Stomach (tissue), 9 donors: ENCODE data around the gene NELFB. TPM values are rescaled to one million over a fixed set of nuclear protein-coding genes. Genes with fewer than 3 reads are reported as not detected.

Experiments used
- DNase-seq, 2 donors: peaks; one replicate each; pipeline versions ENCODE4 v3.0.0 to v3.0.0-alpha.2; 2013 to 2019
- H3K27ac ChIP-seq, 5 donors: fragments of 200-600 bp in 4 of 5; sonication (generic) in 4 of 5; one replicate each; pipeline ENCODE4 v1.5.1; 2013 to 2019; ENCODE audit warnings: mild to moderate bottlenecking in 1 of 5, moderate library complexity in 1 of 5
- H3K27me3 ChIP-seq, 3 donors: fragments of 200-600 bp; sonication (generic); one replicate each; pipeline ENCODE4 v1.5.1; 2017 to 2019; ENCODE audit warnings: mixed run types in 1 of 3
- H3K36me3 ChIP-seq, 4 donors: fragments of 200-600 bp; sonication (generic); 1 replicate in 3 of 4; 2 replicates in 1 of 4; pipeline ENCODE4 v1.5.1; 2016 to 2019
- H3K4me1 ChIP-seq, 4 donors: fragments of 200-600 bp; sonication (generic); one replicate each; pipeline ENCODE4 v1.5.1; 2016 to 2019
- H3K4me3 ChIP-seq, 4 donors: fragments of 200-600 bp; sonication (generic) in 3 of 4; one replicate each; pipeline ENCODE4 v1.5.1; 2016 to 2019; ENCODE audit warnings: mild to moderate bottlenecking in 1 of 4
- H3K9me3 ChIP-seq, 4 donors: fragments of 200-600 bp; sonication (generic); one replicate each; pipeline ENCODE4 v1.5.1; 2016 to 2019
- EP300 ChIP-seq: sonication (generic); formaldehyde crosslinking; IDR thresholded peaks from one replicate; pipeline ENCODE4 v1.6.1; 2017; ENCODE audit warnings: antibody characterized with exemption
- POLR2A ChIP-seq, 4 donors: fragments of 450-650 bp; IDR thresholded peaks; one replicate each; pipeline ENCODE4 v1.6.1; 2016; ENCODE audit warnings: antibody characterized with exemption in 4 of 4, control low read depth in 2 of 4, mild to moderate bottlenecking in 1 of 4, moderate library complexity in 1 of 4
- POLR2AphosphoS5 ChIP-seq, 3 donors: sonication (generic); formaldehyde crosslinking; IDR thresholded peaks; one replicate each; pipeline ENCODE4 v1.6.1; 2016; ENCODE audit warnings: antibody characterized with exemption in 3 of 3
- WGBS, 5 donors: extraction: QIAGEN DNeasy Blood & Tissue Kit in 3 of 5; methylation state at CpG; one replicate each; pipeline versions ENCODE4 v1.1.5 to v1.1.7; 2013 to 2018; 5-methylcytosine and 5-hydroxymethylcytosine counted together
- intact Hi-C: fragments of 100-400 bp; cut with DNase I; formaldehyde crosslinking; loops from one replicate; pipeline ENCODE4 v1.15.1; 2023; ENCODE audit warnings: low total_unique reads
- polyA plus RNA-seq, 3 donors: library from polyadenylated mRNA; stranded (reverse); fragments of 200-250 nt; gene quantifications; one replicate each; pipeline ENCODE4 v1.2.3, GENCODE V29; 2013
- total RNA-seq, 5 donors: library from RNA; depleted of rRNA; stranded (reverse); fragments of >200 nt; gene quantifications; one replicate each; pipeline versions ENCODE4 v1.1.0 to v1.2.3, GENCODE V29; 2014 to 2016
- TF ChIP-seq, protein P1 (sequence below), 7 experiments: fragments of 450-650 bp in 4 of 7; fragments of 200-600 bp in 3 of 7; sonication (generic) in 3 of 7; IDR thresholded peaks; one replicate each; pipeline ENCODE4 v1.5.1; 2016 to 2019; ENCODE audit warnings: antibody characterized with exemption in 7 of 7, control low read depth in 2 of 7, mild to moderate bottlenecking in 1 of 7
- donor health status: healthy with polysubstance abuse.
- donor health status: Bipolar disorder and iron deficiency.
- donor health status: healthy.

NELFB gene
- total and polyA plus RNA-seq, 8 donors, result 11.2 to 134 (median 36.1) TPM

GRCh38 chr9:137313326-137313936, 58.3 kb downstream of the NELFB start:
- H3K27ac ChIP-seq, result no peak overlapping the region
- intact Hi-C loops, result no loop called here
- TF ChIP-seq EP300, result no peak
- TF ChIP-seq POLR2AphosphoS5 (IDR thresholded peaks at IDR 0.05), result no peak
- TF ChIP-seq, protein P1, sequence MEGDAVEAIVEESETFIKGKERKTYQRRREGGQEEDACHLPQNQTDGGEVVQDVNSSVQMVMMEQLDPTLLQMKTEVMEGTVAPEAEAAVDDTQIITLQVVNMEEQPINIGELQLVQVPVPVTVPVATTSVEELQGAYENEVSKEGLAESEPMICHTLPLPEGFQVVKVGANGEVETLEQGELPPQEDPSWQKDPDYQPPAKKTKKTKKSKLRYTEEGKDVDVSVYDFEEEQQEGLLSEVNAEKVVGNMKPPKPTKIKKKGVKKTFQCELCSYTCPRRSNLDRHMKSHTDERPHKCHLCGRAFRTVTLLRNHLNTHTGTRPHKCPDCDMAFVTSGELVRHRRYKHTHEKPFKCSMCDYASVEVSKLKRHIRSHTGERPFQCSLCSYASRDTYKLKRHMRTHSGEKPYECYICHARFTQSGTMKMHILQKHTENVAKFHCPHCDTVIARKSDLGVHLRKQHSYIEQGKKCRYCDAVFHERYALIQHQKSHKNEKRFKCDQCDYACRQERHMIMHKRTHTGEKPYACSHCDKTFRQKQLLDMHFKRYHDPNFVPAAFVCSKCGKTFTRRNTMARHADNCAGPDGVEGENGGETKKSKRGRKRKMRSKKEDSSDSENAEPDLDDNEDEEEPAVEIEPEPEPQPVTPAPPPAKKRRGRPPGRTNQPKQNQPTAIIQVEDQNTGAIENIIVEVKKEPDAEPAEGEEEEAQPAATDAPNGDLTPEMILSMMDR (IDR thresholded peaks at IDR 0.05), result no peak
- no peak for TF ChIP-seq POLR2A (IDR thresholded peaks at IDR 0.05)
- H3K27me3 ChIP-seq, result peaks cover 0 to 36% (median 12%) of the 10 kb centered on the region in 3 donors
- H3K9me3 ChIP-seq, result no peaks in the 10 kb centered on the region
- WGBS, 5 donors, result 58 to 77% (median 72%) methylated on average over 6 to 9 of the region's 9 CpGs
- H3K36me3 ChIP-seq, result no peaks in the 10 kb centered on the region
- peak in 1 of 2 donors; percentile 73 for DNase-seq
- peaks cover 35 to 60% (median 43%) of the 10 kb centered on the region in 4 donors for H3K4me1 ChIP-seq
- no peak overlapping the region for H3K4me3 ChIP-seq

DNA sequence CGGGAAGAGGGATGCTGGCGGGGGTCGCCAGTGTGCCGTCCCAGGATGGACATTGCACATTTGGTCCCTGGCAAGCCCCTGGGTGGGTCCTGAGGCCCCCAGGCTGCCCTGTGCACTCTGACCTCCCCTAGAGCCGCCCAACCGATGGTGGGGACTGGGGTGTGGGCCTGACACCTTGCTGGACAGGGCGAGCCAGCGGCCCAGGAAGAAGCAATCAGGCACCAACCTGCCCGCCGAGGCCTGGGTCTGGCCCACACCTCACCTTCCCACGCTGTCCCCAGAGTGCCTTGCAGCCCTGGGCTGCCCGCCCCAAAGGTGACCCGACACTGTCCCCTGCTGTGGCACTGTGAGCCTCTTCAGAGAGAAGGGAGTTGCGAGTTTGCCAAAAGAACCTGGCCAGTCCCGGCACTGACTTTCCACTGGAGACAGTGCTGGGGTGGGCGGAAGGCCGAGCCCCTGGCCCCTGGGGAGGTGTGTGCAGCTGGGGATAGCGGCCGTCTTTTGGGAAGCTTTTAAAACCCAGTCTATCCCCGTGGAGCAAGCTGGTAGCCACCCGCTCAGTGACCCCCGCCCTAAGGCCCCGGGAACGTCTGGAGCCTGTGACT, 58.9 kb downstream of the NELFB start:
- H3K36me3 ChIP-seq, result no peaks in the 10 kb centered on the region
- H3K27me3 ChIP-seq, result peaks cover 0 to 37% (median 12%) of the 10 kb centered on the region in 3 donors
- peaks cover 35 to 60% (median 43%) of the 10 kb centered on the region in 4 donors for H3K4me1 ChIP-seq
- H3K9me3 ChIP-seq, result no peaks in the 10 kb centered on the region
- intact Hi-C loops, result no loop called here
- 77 to 83% (median 82%) methylated on average over 12 to 24 of the region's 24 CpGs for WGBS, 5 donors
- no peak overlapping the region for H3K4me3 ChIP-seq
- H3K27ac ChIP-seq, result no peak overlapping the region
- TF ChIP-seq, protein P1 (IDR thresholded peaks at IDR 0.05), result peak in 1 of 7 experiments; percentile 36
- TF ChIP-seq EP300 (no peak), POLR2AphosphoS5 (IDR thresholded peaks at IDR 0.05) (no peak)
- peak; percentile 22 to 28 for DNase-seq

DNA sequence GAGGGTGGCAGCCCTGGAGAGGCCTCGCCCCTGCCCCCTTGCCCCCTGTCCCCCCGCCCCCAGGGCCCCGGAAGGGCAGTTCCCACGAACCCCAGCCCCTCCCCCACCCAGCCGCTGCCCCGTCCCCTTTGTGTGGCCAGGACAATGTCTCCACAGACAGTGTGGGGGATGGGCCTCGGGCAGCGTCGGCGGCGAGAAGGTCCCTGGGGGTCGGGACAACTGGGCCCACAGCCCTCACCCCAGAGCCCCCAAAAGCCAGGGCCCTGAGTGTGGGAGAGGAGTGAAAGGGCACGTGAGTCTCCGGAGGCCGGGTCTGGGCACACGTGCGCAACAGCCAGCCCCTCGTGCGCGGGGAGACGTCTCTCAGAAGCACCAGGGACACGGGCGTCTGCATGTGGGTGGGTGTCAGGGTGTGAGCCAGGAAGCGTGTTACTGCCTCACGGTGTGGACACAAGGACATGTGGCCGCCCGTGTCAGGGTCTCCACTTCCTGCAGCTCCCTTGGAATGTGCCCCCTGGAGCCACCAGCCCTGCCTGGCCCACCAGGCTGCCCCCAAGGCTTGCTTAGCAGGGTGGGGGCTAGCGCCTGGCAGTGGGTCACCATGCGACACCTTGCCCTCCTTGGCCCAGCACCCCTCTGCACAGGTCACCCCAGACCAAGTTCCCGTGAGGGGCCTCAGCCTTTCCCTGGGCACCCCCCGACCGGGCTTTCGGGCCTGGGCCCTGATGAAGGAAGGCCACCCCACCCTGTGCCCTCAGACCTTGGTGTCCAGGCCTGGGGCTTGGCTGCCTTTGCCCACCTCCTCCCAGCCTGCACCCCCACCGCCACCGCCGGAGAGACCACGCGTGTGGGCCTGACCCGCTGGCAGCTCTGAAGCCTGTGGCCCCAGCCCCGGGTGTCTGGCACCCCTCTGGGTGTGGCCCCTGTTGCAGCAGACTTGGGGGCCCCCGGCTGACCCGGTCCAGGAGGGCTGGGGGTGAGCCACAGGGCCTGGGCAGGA, 59.7 kb downstream of the NELFB start:
- Histone ChIP-seq H3K27me3 (peaks cover 0 to 37% (median 12%) of the 10 kb centered on the region in 3 donors), H3K4me1 (peaks cover 35 to 60% (median 43%) of the 10 kb centered on the region in 4 donors), H3K27ac (peak overlapping the region in 3 of 5 donors; percentile 22 to 56 (median 38)), H3K9me3 (no peaks in the 10 kb centered on the region), H3K36me3 (no peaks in the 10 kb centered on the region), H3K4me3 (no peak overlapping the region)
- TF ChIP-seq EP300 (no peak), POLR2A (IDR thresholded peaks at IDR 0.05) (no peak), POLR2AphosphoS5 (IDR thresholded peaks at IDR 0.05) (no peak)
- TF ChIP-seq, protein P1 (IDR thresholded peaks at IDR 0.05), result no peak
- intact Hi-C loops, result no loop called here
- 59 to 71% (median 69%) methylated on average over 26 to 42 of the region's 42 CpGs for WGBS, 5 donors
- peak in 1 of 2 donors; percentile 49 for DNase-seq

DNA sequence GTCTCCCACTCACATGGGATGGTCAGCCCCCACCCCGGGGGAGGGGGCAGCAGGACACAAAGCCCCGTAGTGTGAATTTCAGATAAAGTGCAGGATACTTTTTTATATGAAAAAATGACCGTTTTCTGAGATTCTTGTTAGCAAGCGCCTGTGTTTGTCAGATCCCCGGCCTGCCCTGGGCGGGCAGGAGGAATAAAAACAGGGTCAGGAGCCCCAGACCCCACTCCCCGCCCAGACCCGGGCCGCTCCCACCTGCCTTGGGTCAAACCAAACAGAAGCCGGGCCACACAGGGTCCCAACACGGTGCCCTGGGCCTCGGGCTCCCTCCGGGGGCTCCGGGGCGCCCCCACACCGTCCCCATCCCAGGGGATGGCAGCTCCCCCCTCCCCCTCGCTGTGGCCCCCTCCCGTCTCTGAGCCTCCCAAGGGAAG, 60.5 kb downstream of the NELFB start:
- intact Hi-C loops, result no loop called here
- Histone ChIP-seq H3K27me3 (peaks cover 0 to 37% (median 12%) of the 10 kb centered on the region in 3 donors), H3K4me3 (peak overlapping the region; percentile 33 to 45 (median 38)), H3K9me3 (no peaks in the 10 kb centered on the region), H3K36me3 (no peaks in the 10 kb centered on the region), H3K4me1 (peaks cover 32 to 57% (median 41%) of the 10 kb centered on the region in 4 donors), H3K27ac (peak overlapping the region in 3 of 5 donors; percentile 22 to 56 (median 38))
- no peak for DNase-seq
- WGBS, 5 donors, result 22 to 45% (median 23%) methylated on average over 10 to 18 of the region's 18 CpGs
- TF ChIP-seq POLR2AphosphoS5 (IDR thresholded peaks at IDR 0.05), result no peak
- TF ChIP-seq EP300, result no peak
- TF ChIP-seq, protein P1 (IDR thresholded peaks at IDR 0.05), result no peak
- TF ChIP-seq POLR2A (IDR thresholded peaks at IDR 0.05), result no peak
